GM12891 (cell line): ENCODE measurements around the gene TMEM114.

Source experiments
- POLR2A ChIP-seq: IDR thresholded peaks from 2 replicates; pipeline ENCODE4 v1.6.1; 2011; ENCODE audit warnings: low read depth, low read length, control low read depth
- POLR2AphosphoS5 ChIP-seq: IDR thresholded peaks from 2 replicates; pipeline ENCODE4 v1.6.1; 2011; ENCODE audit warnings: low read depth, low read length, control low read depth
- SPI1 ChIP-seq: IDR thresholded peaks from 2 replicates; pipeline ENCODE4 v1.6.1; 2011; ENCODE audit warnings: low read depth, low read length, control low read depth
- TAF1 ChIP-seq: IDR thresholded peaks from 2 replicates; pipeline ENCODE4 v1.6.1; 2011; ENCODE audit warnings: low read depth, low read length, control low read depth

- no peak for TF ChIP-seq POLR2AphosphoS5
- no peak for TF ChIP-seq POLR2A
- no peak for TF ChIP-seq TAF1
- TF ChIP-seq SPI1: no peak
These were observed 9.9 kb upstream of the TMEM114 start for GRCh38 chr16:8600144-8600775.
